Neural cell (in vitro differentiated cells): ENCODE results near the gene RSAD1. TPM values are rescaled to one million over a fixed set of nuclear protein-coding genes. Genes with fewer than 3 reads are reported as not detected.

ENCODE experiments used
- H2AFZ ChIP-seq: fragments of 200-600, 300-800 bp; sonication (generic), shearing (Covaris generic); 2 replicates; pipeline ENCODE4 v1.6.0; 2014; ENCODE audit warnings: low read depth, mild to moderate bottlenecking, antibody characterized with exemption, low read length, moderate library complexity
- H3F3A ChIP-seq: fragments of 200-600 bp; shearing (Covaris generic); 2 replicates; pipeline ENCODE4 v1.6.1; 2016; ENCODE audit warnings: mild to moderate bottlenecking, moderate library complexity, mixed read lengths, antibody characterized with exemption, low read length; ENCODE audit not compliant: insufficient read depth, poor library complexity, severe bottlenecking
- H3K27ac ChIP-seq: fragments of 200-600, 300-800 bp; sonication (generic), shearing (Covaris generic); 2 replicates; pipeline ENCODE4 v1.5.1; 2014; ENCODE audit warnings: mild to moderate bottlenecking, low read length, moderate library complexity
- H3K27me3 ChIP-seq: fragments of 300-800, 200-600 bp; sonication (generic), shearing (Covaris generic); 2 replicates; pipeline ENCODE4 v1.6.0; 2014; ENCODE audit warnings: mild to moderate bottlenecking, low read depth, low read length, moderate library complexity; ENCODE audit not compliant: insufficient read depth
- H3K36me3 ChIP-seq: fragments of 300-800, 200-600 bp; sonication (generic), shearing (Covaris generic); 2 replicates; pipeline ENCODE4 v1.5.1; 2014; ENCODE audit warnings: mild to moderate bottlenecking, antibody characterized with exemption, low read length, moderate library complexity; ENCODE audit not compliant: insufficient read depth
- H3K4me2 ChIP-seq: fragments of 300-800, 200-600 bp; sonication (generic), shearing (Covaris generic); 2 replicates; pipeline ENCODE4 v1.6.0; 2014; ENCODE audit warnings: mild to moderate bottlenecking, low read length
- H3K4me3 ChIP-seq: fragments of 300-800, 200-600 bp; sonication (generic), shearing (Covaris generic); 2 replicates; pipeline ENCODE4 v1.5.1; 2014; ENCODE audit warnings: mild to moderate bottlenecking, low read length, moderate library complexity
- H3K79me2 ChIP-seq: fragments of 200-600 bp; shearing (Covaris generic); replicated peaks from 2 replicates; pipeline ENCODE4 v1.6.0; 2014; ENCODE audit warnings: mild to moderate bottlenecking, low read length, moderate library complexity; ENCODE audit not compliant: insufficient read depth
- H3K9ac ChIP-seq: fragments of 300-800, 200-600 bp; sonication (generic), shearing (Covaris generic); 2 replicates; pipeline ENCODE4 v1.6.1; 2016; ENCODE audit warnings: mild to moderate bottlenecking, low read length, mixed read lengths
- H3K9me2 ChIP-seq: fragments of 200-600 bp; shearing (Covaris generic); 2 replicates; pipeline ENCODE4 v1.6.1; 2016; ENCODE audit warnings: mild to moderate bottlenecking, low read length, mixed read lengths; ENCODE audit not compliant: insufficient read depth
- H3K9me3 ChIP-seq: fragments of 200-600, 300-800 bp; sonication (generic), shearing (Covaris generic); 2 replicates; pipeline ENCODE4 v1.6.1; 2016; ENCODE audit warnings: mild to moderate bottlenecking, mixed run types, low read length, moderate library complexity, mixed read lengths
- H4K20me1 ChIP-seq: fragments of 200-600 bp; shearing (Covaris generic); 2 replicates; pipeline ENCODE4 v1.6.1; 2016; ENCODE audit warnings: mild to moderate bottlenecking, mixed run types; ENCODE audit not compliant: insufficient read depth
- CTCF ChIP-seq: fragments of 450-650 bp; IDR thresholded peaks from 2 replicates; pipeline ENCODE4 v1.5.1; 2014; ENCODE audit warnings: antibody characterized with exemption, mild to moderate bottlenecking, moderate library complexity; ENCODE audit not compliant: poor library complexity, severe bottlenecking
- EP300 ChIP-seq: fragments of 450-650 bp; conservative IDR thresholded peaks from 2 replicates; pipeline ENCODE4 v1.6.1; 2014; ENCODE audit warnings: antibody characterized with exemption, mild to moderate bottlenecking, moderate library complexity; ENCODE audit not compliant: poor library complexity, severe bottlenecking
- EZH2 ChIP-seq: fragments of 200-600, 300-800 bp; shearing (Covaris generic), sonication (generic); IDR thresholded peaks from 2 replicates; pipeline ENCODE4 v1.6.1; 2014; ENCODE audit warnings: antibody characterized with exemption, low read length, borderline replicate concordance, mild to moderate bottlenecking; ENCODE audit not compliant: insufficient read depth, poor library complexity, severe bottlenecking
- MXI1 ChIP-seq: fragments of 450-650 bp; conservative IDR thresholded peaks from 2 replicates; pipeline ENCODE4 v1.6.1; 2014; ENCODE audit warnings: antibody characterized with exemption, mild to moderate bottlenecking; ENCODE audit not compliant: poor library complexity, severe bottlenecking
- POLR2AphosphoS5 ChIP-seq: IDR thresholded peaks from 2 replicates; pipeline ENCODE4 v1.6.1; 2012
- RAD21 ChIP-seq: fragments of 450-650 bp; conservative IDR thresholded peaks from 2 replicates; pipeline ENCODE4 v1.6.1; 2014; ENCODE audit warnings: antibody characterized with exemption, mild to moderate bottlenecking, moderate library complexity
- SMC3 ChIP-seq: fragments of 450-650 bp; conservative IDR thresholded peaks from 2 replicates; pipeline ENCODE4 v1.6.1; 2014; ENCODE audit warnings: antibody characterized with exemption, mild to moderate bottlenecking, moderate library complexity; ENCODE audit not compliant: poor library complexity
- TAF1 ChIP-seq: IDR thresholded peaks from 2 replicates; pipeline ENCODE4 v1.6.1; 2012; ENCODE audit warnings: low read depth
- polyA plus RNA-seq: library from polyadenylated mRNA; depleted of rRNA; stranded (reverse); fragments of >200 nt; gene quantifications from 2 replicates; pipeline ENCODE4 v1.2.3, GENCODE V29; 2014
- TF ChIP-seq, protein P1 (sequence below): IDR thresholded peaks from 2 replicates; pipeline ENCODE4 v1.6.1; 2012; ENCODE audit warnings: borderline replicate concordance

The RSAD1 gene
- polyA plus RNA-seq, 1 donor from 2014 or later, result 61.9 TPM

DNA sequence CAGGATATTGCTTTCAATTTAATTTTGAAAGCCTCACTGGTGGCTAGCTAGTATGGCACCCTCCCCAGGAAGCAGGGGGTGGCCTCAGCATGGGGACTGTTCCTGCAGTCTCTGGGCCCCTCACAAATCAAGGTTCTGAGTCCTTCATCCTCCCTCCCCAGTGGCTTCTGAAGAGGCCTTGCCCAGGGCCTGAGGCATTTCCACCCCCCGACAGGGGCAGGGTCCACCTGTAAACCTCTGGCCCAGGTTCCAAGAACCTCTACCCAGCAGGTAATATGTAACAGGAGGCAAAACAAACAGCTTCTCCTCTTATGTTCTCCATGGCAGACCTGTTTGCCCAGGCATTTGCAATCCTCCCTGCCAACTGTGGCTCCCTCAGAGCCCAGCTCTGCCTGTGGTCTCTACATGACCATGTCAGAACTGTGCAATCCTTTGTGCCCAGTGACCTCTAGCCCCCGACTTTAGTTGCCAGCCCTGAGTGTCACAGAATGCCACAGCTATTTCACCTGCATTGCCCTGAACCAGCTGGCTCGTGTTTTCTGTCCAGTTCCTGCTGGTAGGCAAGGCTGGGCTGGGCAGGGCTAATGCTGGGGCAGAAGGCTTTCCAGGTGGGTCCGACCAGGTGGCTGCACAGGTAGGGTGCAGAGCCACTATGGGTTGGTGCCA, 38.4 kb upstream of the RSAD1 start:
- H3K27ac ChIP-seq, result no peak overlapping the region
- no peaks in the 10 kb centered on the region for H3K9me2 ChIP-seq
- no peaks in the 10 kb centered on the region for H3K36me3 ChIP-seq
- no peak overlapping the region for H2AFZ ChIP-seq
- H4K20me1 ChIP-seq, result no peaks in the 10 kb centered on the region
- no peak overlapping the region for H3K4me2 ChIP-seq
- TF ChIP-seq MXI1 (no peak), POLR2AphosphoS5 (no peak), RAD21 (no peak), EP300 (no peak), CTCF (no peak), EZH2 (no peak), SMC3 (no peak), TAF1 (no peak)
- TF ChIP-seq, protein P1, sequence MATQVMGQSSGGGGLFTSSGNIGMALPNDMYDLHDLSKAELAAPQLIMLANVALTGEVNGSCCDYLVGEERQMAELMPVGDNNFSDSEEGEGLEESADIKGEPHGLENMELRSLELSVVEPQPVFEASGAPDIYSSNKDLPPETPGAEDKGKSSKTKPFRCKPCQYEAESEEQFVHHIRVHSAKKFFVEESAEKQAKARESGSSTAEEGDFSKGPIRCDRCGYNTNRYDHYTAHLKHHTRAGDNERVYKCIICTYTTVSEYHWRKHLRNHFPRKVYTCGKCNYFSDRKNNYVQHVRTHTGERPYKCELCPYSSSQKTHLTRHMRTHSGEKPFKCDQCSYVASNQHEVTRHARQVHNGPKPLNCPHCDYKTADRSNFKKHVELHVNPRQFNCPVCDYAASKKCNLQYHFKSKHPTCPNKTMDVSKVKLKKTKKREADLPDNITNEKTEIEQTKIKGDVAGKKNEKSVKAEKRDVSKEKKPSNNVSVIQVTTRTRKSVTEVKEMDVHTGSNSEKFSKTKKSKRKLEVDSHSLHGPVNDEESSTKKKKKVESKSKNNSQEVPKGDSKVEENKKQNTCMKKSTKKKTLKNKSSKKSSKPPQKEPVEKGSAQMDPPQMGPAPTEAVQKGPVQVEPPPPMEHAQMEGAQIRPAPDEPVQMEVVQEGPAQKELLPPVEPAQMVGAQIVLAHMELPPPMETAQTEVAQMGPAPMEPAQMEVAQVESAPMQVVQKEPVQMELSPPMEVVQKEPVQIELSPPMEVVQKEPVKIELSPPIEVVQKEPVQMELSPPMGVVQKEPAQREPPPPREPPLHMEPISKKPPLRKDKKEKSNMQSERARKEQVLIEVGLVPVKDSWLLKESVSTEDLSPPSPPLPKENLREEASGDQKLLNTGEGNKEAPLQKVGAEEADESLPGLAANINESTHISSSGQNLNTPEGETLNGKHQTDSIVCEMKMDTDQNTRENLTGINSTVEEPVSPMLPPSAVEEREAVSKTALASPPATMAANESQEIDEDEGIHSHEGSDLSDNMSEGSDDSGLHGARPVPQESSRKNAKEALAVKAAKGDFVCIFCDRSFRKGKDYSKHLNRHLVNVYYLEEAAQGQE, result no peak
- H3K4me3 ChIP-seq, result no peak overlapping the region
- H3F3A ChIP-seq, result no peaks in the 10 kb centered on the region
- no peaks in the 10 kb centered on the region for H3K79me2 ChIP-seq
- H3K27me3 ChIP-seq, result no peaks in the 10 kb centered on the region
- no peaks in the 10 kb centered on the region for H3K9me3 ChIP-seq
- no peak overlapping the region for H3K9ac ChIP-seq

GRCh38 chr17:50440838-50441829, 37.5 kb upstream of the RSAD1 start:
- no peak for TF ChIP-seq EP300
- TF ChIP-seq SMC3, result no peak
- no peak for TF ChIP-seq TAF1
- TF ChIP-seq, protein P1, result no peak
- no peak for TF ChIP-seq MXI1
- no peak for TF ChIP-seq POLR2AphosphoS5
- no peak for TF ChIP-seq EZH2
- TF ChIP-seq RAD21, result no peak
- TF ChIP-seq CTCF, result no peak
- Histone ChIP-seq H2AFZ (no peak overlapping the region), H3K4me2 (no peak overlapping the region), H3K9ac (no peak overlapping the region), H3K9me3 (no peaks in the 10 kb centered on the region), H3F3A (no peaks in the 10 kb centered on the region), H3K4me3 (no peak overlapping the region), H3K36me3 (no peaks in the 10 kb centered on the region), H4K20me1 (no peaks in the 10 kb centered on the region), H3K27me3 (no peaks in the 10 kb centered on the region), H3K9me2 (no peaks in the 10 kb centered on the region), H3K27ac (no peak overlapping the region), H3K79me2 (no peaks in the 10 kb centered on the region)
